GM21526 (cell line): Measurements from ENCODE around the gene P2RX2.

ENCODE experiments used
- ATAC-seq: cut with Tn5 transposase; IDR thresholded peaks from one replicate; pipeline ENCODE4 v1.9.1; 2021; ENCODE audit warnings: moderate library complexity; ENCODE audit not compliant: unreplicated experiment, low FRiP score

The P2RX2 gene

GRCh38 chr12:132600048-132601032 is 18.2 kb upstream of the P2RX2 start:
- ATAC-seq, result no peak

- no peak for ATAC-seq
These were observed 17.2 kb upstream of the P2RX2 start for GRCh38 chr12:132601171-132601883.

- ATAC-seq, result no peak
These were observed 15.9 kb upstream of the P2RX2 start for GRCh38 chr12:132602572-132603239.

GRCh38 chr12:132603240-132604150 is 15.1 kb upstream of the P2RX2 start:
- ATAC-seq, result no peak

DNA sequence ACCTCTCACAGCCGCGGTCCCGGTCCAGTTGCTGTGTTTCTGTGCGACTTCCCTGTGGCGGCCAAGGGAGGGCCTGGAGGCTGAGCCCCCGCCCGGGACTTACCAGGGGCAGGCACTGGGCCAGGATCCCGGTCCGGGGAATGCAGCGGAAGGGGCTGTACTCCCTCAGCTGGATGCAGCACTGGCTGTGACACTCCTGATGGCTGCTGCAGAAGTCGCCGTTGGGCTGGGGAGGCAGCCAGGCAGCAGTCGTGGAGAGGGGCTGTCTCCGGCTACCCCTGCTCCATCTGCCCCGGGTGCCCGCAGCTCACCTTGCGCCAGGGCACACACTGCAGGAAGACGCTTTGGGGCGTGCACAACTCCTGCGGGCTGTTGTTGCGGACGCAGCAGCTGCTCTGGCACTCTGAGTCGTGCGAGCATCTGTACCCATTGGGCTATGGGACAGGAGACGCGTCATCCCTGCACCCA is 14.4 kb upstream of the P2RX2 start:
- ATAC-seq, result no peak

GRCh38 chr12:132604668-132605441 is 13.7 kb upstream of the P2RX2 start:
- ATAC-seq, result no peak

GRCh38 chr12:132605892-132606291 is 12.7 kb upstream of the P2RX2 start:
- ATAC-seq, result no peak

DNA sequence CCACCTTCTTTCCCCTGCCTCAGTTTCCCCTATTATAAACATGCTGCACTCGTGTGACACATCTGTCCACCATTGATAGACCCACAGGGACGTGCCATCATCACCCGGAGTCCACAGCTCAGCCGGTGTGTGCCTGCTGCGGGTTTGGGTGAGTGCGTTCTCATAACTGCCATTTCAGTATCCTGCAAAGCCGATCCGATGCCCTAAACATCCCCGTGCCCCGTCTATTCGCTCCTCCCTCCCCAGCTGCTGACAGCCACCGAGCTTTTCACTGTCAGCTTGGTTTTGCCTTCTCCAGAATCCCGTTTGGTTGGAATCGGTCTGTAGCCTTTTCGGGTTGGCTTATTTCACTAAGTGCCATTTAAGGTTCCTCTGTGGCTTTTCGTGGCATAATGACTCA is 12.1 kb upstream of the P2RX2 start:
- ATAC-seq, result no peak

- no peak for ATAC-seq
These were observed 11.6 kb upstream of the P2RX2 start for GRCh38 chr12:132606927-132607326.

GRCh38 chr12:132608231-132609171 is 10.1 kb upstream of the P2RX2 start:
- ATAC-seq, result no peak

- ATAC-seq, result no peak
These were observed 8.4 kb upstream of the P2RX2 start, which contains the start of gene LRCOL1 for GRCh38 chr12:132610051-132610759. Gene LRCOL1 (minus strand): TSS chr12:132610582. CDS start chr12:132606251, 4,331 bp downstream.

GRCh38 chr12:132610866-132611602 is 7.5 kb upstream of the P2RX2 start:
- no peak for ATAC-seq

- ATAC-seq, result no peak
These were observed 7.0 kb upstream of the P2RX2 start for GRCh38 chr12:132611620-132612019.

DNA sequence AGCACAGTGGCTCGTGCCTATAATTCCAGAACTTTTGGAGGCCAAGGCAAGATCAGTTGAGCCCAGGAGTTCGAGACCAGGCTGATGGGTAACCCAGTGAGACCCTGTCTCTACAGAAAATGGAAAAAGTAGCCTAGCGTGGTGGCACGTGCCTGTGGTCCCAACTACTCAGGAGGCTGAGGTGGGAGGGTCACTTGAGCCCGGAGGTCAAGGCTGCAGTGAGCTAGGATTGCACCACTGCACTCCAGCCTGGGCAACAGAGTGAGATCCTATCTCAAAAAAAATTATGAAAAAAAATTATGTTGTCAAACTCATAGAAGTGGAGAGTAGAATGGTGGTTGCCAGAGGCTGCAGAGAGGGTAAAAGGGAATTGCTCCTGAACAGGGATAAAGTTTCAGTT is 4.5 kb upstream of the P2RX2 start:
- no peak for ATAC-seq

GRCh38 chr12:132614861-132615578 is 3.6 kb upstream of the P2RX2 start:
- no peak for ATAC-seq

- no peak for ATAC-seq
These were observed 3.0 kb upstream of the P2RX2 start for GRCh38 chr12:132615579-132616038.
